GM12891 (cell line): ENCODE measurements around the gene ASCL5.

Experiments used
- POLR2A ChIP-seq: IDR thresholded peaks from 2 replicates; pipeline ENCODE4 v1.6.1; 2011; ENCODE audit warnings: low read depth, low read length, control low read depth
- POLR2AphosphoS5 ChIP-seq: IDR thresholded peaks from 2 replicates; pipeline ENCODE4 v1.6.1; 2011; ENCODE audit warnings: low read depth, low read length, control low read depth
- POU2F2 ChIP-seq: IDR thresholded peaks from 2 replicates; pipeline ENCODE4 v1.6.1; 2011; ENCODE audit warnings: low read depth, mild to moderate bottlenecking, control low read depth, low read length, moderate library complexity
- TAF1 ChIP-seq: IDR thresholded peaks from 2 replicates; pipeline ENCODE4 v1.6.1; 2011; ENCODE audit warnings: low read depth, low read length, control low read depth

DNA sequence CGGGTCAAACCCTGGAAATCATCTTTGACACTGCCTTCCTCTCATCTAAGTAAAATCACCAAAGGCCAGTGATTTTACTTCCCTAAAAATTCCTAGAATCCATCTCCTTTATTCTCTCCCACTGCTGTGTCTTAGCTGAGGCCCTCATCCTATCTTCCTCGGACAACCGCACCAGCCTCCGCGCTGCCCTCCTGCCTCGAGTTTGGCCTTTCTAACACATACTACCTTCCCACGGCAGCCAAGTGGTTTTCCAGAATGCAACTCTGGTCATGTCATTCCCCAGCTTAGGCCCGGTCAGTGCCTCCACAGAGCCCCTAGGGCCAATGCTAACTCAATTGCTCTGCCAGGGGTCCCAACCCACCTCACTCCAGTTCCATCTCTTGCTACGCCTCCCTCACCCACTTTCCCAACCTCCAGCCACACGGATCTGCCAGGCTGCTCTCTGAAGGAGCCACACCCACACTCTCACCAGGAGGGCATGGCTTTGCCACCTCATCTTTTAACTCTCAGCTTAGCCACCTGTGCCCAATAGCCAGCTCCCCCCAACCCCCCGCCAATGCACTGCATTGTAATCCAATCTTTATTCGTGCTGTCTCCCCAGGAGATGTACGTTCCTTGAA, 20.5 kb upstream of the ASCL5 start:
- TF ChIP-seq POLR2A (no peak), TAF1 (no peak), POLR2AphosphoS5 (no peak), POU2F2 (no peak)
